Breast epithelium (tissue), 3 donors: ENCODE data around the gene TRAPPC6A.

ENCODE experiments used
- POLR2A ChIP-seq: fragments of 450-650 bp; IDR thresholded peaks from one replicate; pipeline ENCODE4 v1.6.1; 2016; ENCODE audit warnings: antibody characterized with exemption, mild to moderate bottlenecking, moderate library complexity
- POLR2AphosphoS5 ChIP-seq, 3 donors: sonication (generic); formaldehyde crosslinking; IDR thresholded peaks; one replicate each; pipeline ENCODE4 v1.6.1; 2017; ENCODE audit warnings: antibody characterized with exemption in 3 of 3
- TF ChIP-seq, protein P1 (sequence below), 3 donors: fragments of 450-650 bp; IDR thresholded peaks; one replicate each; pipeline ENCODE4 v1.5.1; 2016 to 2017; ENCODE audit warnings: antibody characterized with exemption in 3 of 3, mild to moderate bottlenecking in 3 of 3, moderate library complexity in 3 of 3

DNA sequence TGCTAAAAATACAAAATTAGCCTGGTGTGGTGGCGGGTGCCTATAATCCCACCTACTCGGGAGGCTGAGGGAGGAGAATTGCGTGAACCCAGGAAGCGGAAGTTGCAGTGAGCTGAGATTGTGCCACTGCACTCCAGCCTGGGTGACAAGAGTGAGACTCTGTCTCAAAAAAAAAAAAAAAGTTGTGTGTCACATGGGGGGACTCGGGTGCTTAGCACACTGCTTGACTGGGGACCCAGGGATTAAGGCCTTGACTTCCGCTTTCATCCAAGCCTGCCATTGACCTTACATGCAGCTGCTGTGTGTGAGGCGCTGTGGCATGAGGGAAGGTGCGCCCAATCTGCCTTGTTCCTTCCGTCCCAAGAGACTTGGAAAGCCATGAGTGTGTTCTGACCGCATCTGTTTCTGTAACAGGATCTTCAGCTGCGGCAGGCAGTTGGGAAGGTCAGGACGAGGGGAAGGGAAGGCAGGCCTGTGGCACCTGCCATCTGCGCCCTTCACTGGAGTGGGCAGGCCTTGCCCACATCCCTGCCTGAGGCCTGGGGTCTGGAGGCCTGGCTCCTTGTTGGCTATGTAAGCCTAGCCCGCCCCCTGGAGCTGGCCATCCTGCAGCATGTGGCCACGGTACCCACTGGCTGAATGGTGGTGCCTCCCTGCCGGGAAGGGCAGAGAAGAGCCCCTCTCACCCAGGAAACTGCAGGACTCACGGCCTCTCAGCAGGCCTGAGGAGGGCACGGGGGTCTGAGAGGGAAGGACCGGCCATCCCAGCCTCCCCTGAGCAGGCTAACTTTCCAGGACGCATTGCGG, 62.0 kb downstream of the TRAPPC6A start:
- TF ChIP-seq, protein P1, sequence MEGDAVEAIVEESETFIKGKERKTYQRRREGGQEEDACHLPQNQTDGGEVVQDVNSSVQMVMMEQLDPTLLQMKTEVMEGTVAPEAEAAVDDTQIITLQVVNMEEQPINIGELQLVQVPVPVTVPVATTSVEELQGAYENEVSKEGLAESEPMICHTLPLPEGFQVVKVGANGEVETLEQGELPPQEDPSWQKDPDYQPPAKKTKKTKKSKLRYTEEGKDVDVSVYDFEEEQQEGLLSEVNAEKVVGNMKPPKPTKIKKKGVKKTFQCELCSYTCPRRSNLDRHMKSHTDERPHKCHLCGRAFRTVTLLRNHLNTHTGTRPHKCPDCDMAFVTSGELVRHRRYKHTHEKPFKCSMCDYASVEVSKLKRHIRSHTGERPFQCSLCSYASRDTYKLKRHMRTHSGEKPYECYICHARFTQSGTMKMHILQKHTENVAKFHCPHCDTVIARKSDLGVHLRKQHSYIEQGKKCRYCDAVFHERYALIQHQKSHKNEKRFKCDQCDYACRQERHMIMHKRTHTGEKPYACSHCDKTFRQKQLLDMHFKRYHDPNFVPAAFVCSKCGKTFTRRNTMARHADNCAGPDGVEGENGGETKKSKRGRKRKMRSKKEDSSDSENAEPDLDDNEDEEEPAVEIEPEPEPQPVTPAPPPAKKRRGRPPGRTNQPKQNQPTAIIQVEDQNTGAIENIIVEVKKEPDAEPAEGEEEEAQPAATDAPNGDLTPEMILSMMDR (IDR thresholded peaks at IDR 0.05) = no peak
- TF ChIP-seq POLR2AphosphoS5 (IDR thresholded peaks at IDR 0.05) (no peak), POLR2A (no peak)
